WERI-Rb-1 (cell line): ENCODE results near the gene TAS2R46.
"Not testable (repeated sequence)": the region's sequence is repeated elsewhere in the genome, so short reads cannot be mapped to it uniquely, and the experiment has no call there.

Experiments
- DNase-seq: peaks from one replicate; pipeline ENCODE4 v3.0.0-alpha.2; 2020
- H3K27ac ChIP-seq: fragments of 250-450 bp; sonication (Bioruptor Pico); 2 replicates; pipeline ENCODE4 v1.5.1; 2020; ENCODE audit warnings: mild to moderate bottlenecking, moderate library complexity
- H3K27me3 ChIP-seq: fragments of 250-450 bp; sonication (Bioruptor Pico); 2 replicates; pipeline ENCODE4 v1.5.1; 2021; ENCODE audit warnings: mild to moderate bottlenecking, low read depth, moderate library complexity; ENCODE audit not compliant: insufficient read depth, severe bottlenecking
- H3K36me3 ChIP-seq: fragments of 250-450 bp; sonication (Bioruptor Pico); 2 replicates; pipeline ENCODE4 v1.5.1; 2020; ENCODE audit warnings: mild to moderate bottlenecking, moderate library complexity
- H3K4me3 ChIP-seq: 2 replicates; pipeline ENCODE4 v1.5.1; 2011; ENCODE audit warnings: low read depth, mild to moderate bottlenecking, control low read depth, low read length
- H3K9me3 ChIP-seq: fragments of 250-450 bp; sonication (Bioruptor Pico); 2 replicates; pipeline ENCODE4 v1.5.1; 2021; ENCODE audit warnings: mild to moderate bottlenecking, moderate library complexity; ENCODE audit not compliant: severe bottlenecking
- CTCF ChIP-seq: IDR thresholded peaks from 2 replicates; pipeline ENCODE4 v1.5.1; 2011; ENCODE audit warnings: low read depth, mild to moderate bottlenecking, control low read depth, inconsistent platforms, low read length

TAS2R46 gene

GRCh38 chr12:11055306-11055705, 6.8 kb downstream of the TAS2R46 start:
- Histone ChIP-seq H3K4me3 (no peak overlapping the region), H3K9me3 (no peaks in the 10 kb centered on the region), H3K27ac (no peak overlapping the region), H3K36me3 (no peaks in the 10 kb centered on the region), H3K27me3 (no peaks in the 10 kb centered on the region)
- no peak for DNase-seq
- TF ChIP-seq CTCF: no peak

- not testable (repeated sequence) for H3K36me3 ChIP-seq, H3K9me3 ChIP-seq, H3K4me3 ChIP-seq, DNase-seq, H3K27ac ChIP-seq, H3K27me3 ChIP-seq
Observed at GRCh38 chr12:11049806-11050531, 12.1 kb downstream of the TAS2R46 start.

GRCh38 chr12:11041366-11041765, 20.7 kb downstream of the TAS2R46 start:
- not testable (repeated sequence) for DNase-seq, H3K27ac ChIP-seq, H3K4me3 ChIP-seq, H3K36me3 ChIP-seq, H3K9me3 ChIP-seq, H3K27me3 ChIP-seq

- Histone ChIP-seq H3K27me3 (no peaks in the 10 kb centered on the region), H3K27ac (no peak overlapping the region), H3K9me3 (no peaks in the 10 kb centered on the region), H3K4me3 (no peak overlapping the region), H3K36me3 (peaks cover 4% of the 10 kb centered on the region; the same call in 1 of the 2 replicates)
- TF ChIP-seq CTCF: no peak
- DNase-seq: no peak
Observed at GRCh38 chr12:11040162-11040561, 21.9 kb downstream of the TAS2R46 start.

- Histone ChIP-seq H3K36me3 (no peaks in the 10 kb centered on the region), H3K27ac (no peak overlapping the region)
- no peak for TF ChIP-seq CTCF
Observed at GRCh38 chr12:11039171-11039570, 22.9 kb downstream of the TAS2R46 start.

GRCh38 chr12:11033959-11034358, 28.1 kb downstream of the TAS2R46 start:
- not testable (repeated sequence) for H3K27ac ChIP-seq, H3K36me3 ChIP-seq, H3K9me3 ChIP-seq, DNase-seq, H3K27me3 ChIP-seq, H3K4me3 ChIP-seq

More at GRCh38 chr12:11039171-11039570, 22.9 kb downstream of the TAS2R46 start:
- no peak for DNase-seq
- Histone ChIP-seq H3K27me3 (no peaks in the 10 kb centered on the region), H3K9me3 (no peaks in the 10 kb centered on the region), H3K4me3 (no peak overlapping the region)

GRCh38 chr12:11031307-11031706, 30.8 kb downstream of the TAS2R46 start, which contains the start of gene TAS2R31:
TSS of gene TAS2R31 (minus strand) at chr12:11031407. CDS start at chr12:11031335, 72 bp downstream.
- no peak for TF ChIP-seq CTCF
- DNase-seq: no peak
- Histone ChIP-seq H3K4me3 (no peak within 1 kb of the TSS), H3K9me3 (no peaks in the 10 kb centered on the region), H3K27ac (no peak within 1 kb of the TSS), H3K27me3 (no peaks in the 10 kb centered on the region), H3K36me3 (no peaks in the 10 kb centered on the region)
